Measurements from ENCODE around the gene NES. TPM values are rescaled to one million over a fixed set of nuclear protein-coding genes. Genes with fewer than 3 reads are reported as not detected.

The NES gene
- total RNA-seq, 1 experiment from 2014 or later = 168 TPM

- Histone ChIP-seq H2BK20ac (ENCODE audit: low read depth, low read length, poor library complexity, severe bottlenecking) (no peak overlapping the region), H2BK5ac (ENCODE audit: insufficient read length, low read length) (no peak overlapping the region), H4K91ac (ENCODE audit: insufficient read length, low read depth, low read length) (no peak overlapping the region), H3K14ac (ENCODE audit: insufficient read depth, low read length) (0 out of 2 replicates have a peak overlapping the region, but pooled peaks have one; percentile 18), H3K56ac (ENCODE audit: insufficient read length, low read depth, low read length) (no peak overlapping the region), H2AK5ac (ENCODE audit: insufficient read length, low read length) (no peak overlapping the region), H3K4ac (ENCODE audit: low read depth, low read length) (no peak overlapping the region), H2AFZ (ENCODE audit: low read length) (no peak overlapping the region), H4K20me1 (ENCODE audit: control insufficient read depth, insufficient read depth, insufficient read length) (no peaks in the 10 kb centered on the region), H3K23ac (ENCODE audit: insufficient read length, low read depth, low read length) (no peak overlapping the region), H3K9ac (ENCODE audit: extremely low read depth, insufficient read length, low read length) (no peak overlapping the region), H3K23me2 (ENCODE audit: insufficient read length, low read depth, low read length, poor library complexity, severe bottlenecking) (no peaks in the 10 kb centered on the region), H3K79me1 (ENCODE audit: insufficient read depth, low read depth, low read length, poor library complexity, severe bottlenecking) (peaks cover under 1% of the 10 kb centered on the region), H3K79me2 (ENCODE audit: insufficient read depth, low read length) (no peaks in the 10 kb centered on the region), H3K18ac (ENCODE audit: insufficient read length, low read depth, low read length) (no peak overlapping the region), H3K27ac (ENCODE audit: insufficient read length, low read depth, low read length) (no peak overlapping the region), H2BK12ac (ENCODE audit: insufficient read length, low read depth, low read length) (no peak overlapping the region), H3K4me1 (ENCODE audit: insufficient read depth, low read length) (peaks cover 24% of the 10 kb centered on the region; the same call in 1 of the 2 replicates), H3K9me3 (ENCODE audit: control insufficient read depth, low read depth, low read length) (no peaks in the 10 kb centered on the region), H3K4me2 (ENCODE audit: insufficient read depth, insufficient read length, low read length) (no peak overlapping the region), H4K8ac (replicated peaks; ENCODE audit: insufficient read length, low read depth, low read length) (no peak overlapping the region), H3T11ph (ENCODE audit: low read length) (no peak overlapping the region), H3K27me3 (ENCODE audit: insufficient read depth, low read length) (no peaks in the 10 kb centered on the region), H2BK15ac (ENCODE audit: low read depth, low read length) (no peak overlapping the region), H4K5ac (ENCODE audit: insufficient read length, low read depth, low read length) (no peak overlapping the region), H2BK120ac (ENCODE audit: low read depth, low read length, poor library complexity, severe bottlenecking) (no peak overlapping the region)
- Mint-ChIP-seq H3K27ac (peak overlapping the region; percentile 90 to 96 (median 90); a peak in 4 of 7 replicates), H3K4me1 (peaks cover 85 to 94% of the 10 kb centered on the region in 2 experiments), H3K36me3 (ENCODE audit: insufficient read depth in 1 of 3, low read depth in 3 of 3) (peaks cover 16 to 18% (median 17%) of the 10 kb centered on the region in 3 experiments), H3K27me3 (ENCODE audit: low read depth) (peaks cover 5% of the 10 kb centered on the region), H3K4me3 (no peak overlapping the region; a peak in 1 of 5 replicates), H3K9me3 (peaks cover 0 to 2% of the 10 kb centered on the region in 2 experiments; a peak in 3 of 5 replicates)
- TF ChIP-seq CTCF (conservative IDR thresholded peaks at IDR 0.05) = no peak
- DNase-seq = no peak
- no CpG with 5 or more reads among the region's 5 CpGs for WGBS (ENCODE audit: extremely low coverage, insufficient read length, low lambda C conversion rate)
Observed at GRCh38 chr1:156667610-156667967, 9.6 kb downstream of the NES start.

All from H9 (cell line).